ENCODE results near the gene NUB1.

GRCh38 chr7:151307536-151307935, 34.1 kb upstream of the NUB1 start:
- no peak for TF ChIP-seq POLR2A (IDR thresholded peaks at IDR 0.05)
- no peak for TF ChIP-seq CTCF (IDR thresholded peaks at IDR 0.05)
